Smooth muscle cell of the brain vasculature (primary cell): ENCODE measurements around the gene SFI1.
"Not testable (repeated sequence)": the region's sequence is repeated elsewhere in the genome, so short reads cannot be mapped to it uniquely, and the experiment has no call there.

Experiments
- DNase-seq: peaks from one replicate; pipeline ENCODE4 v3.0.0-alpha.2; 2012; ENCODE audit warnings: low read depth, low spot score

The SFI1 gene

GRCh38 chr22:31496007-31496734 lies at the start of gene SFI1:
Gene SFI1 (plus strand): TSS chr22:31496536. CDS start chr22:31508285, 11,749 bp downstream.
- DNase-seq: peak; percentile 61

GRCh38 chr22:31446767-31447166 lies 49.6 kb upstream of the SFI1 start:
- DNase-seq: no peak

- DNase-seq: no peak
Observed at GRCh38 chr22:31447337-31447736, 49.0 kb upstream of the SFI1 start.

DNA sequence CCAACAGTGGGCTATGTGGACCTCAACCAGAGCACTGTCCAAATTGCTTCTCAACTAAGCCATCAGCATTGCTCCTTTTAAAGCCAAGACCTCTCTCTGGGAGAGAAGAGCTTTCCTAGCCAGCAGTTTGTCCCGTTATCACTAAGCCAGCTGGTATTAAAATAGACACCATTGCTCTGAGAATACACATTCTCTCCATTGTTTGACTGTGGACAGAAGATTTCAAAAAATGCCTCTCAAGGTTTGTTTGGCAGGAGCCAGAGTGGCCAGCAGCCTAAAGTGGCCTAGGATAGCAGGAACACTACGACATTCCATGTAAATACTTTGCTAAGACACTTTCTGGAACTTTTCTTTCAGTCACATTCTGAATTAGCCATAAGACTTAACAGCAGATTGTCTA lies 48.0 kb upstream of the SFI1 start:
- DNase-seq: no peak

DNA sequence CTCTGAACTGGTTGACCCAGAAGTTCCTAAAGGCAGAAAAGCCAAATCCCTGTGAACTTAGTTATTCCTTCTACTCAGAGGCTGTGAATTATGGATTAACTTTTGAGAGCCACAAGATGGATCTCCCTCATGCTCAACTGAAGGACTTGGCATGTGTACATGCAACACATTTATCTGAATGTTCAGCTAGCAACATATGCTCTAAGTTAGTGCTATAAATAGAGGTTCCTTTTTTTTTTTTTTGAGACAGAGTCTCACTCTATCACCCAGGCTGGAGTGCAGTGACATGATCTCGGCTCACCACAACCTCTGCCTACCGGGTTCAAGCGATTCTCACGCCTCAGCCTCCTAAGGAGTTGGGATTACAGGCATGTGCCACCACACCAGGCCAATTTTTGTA lies 46.8 kb upstream of the SFI1 start:
- no peak for DNase-seq

GRCh38 chr22:31451709-31452571 lies 44.4 kb upstream of the SFI1 start:
- DNase-seq: peak; percentile 18

GRCh38 chr22:31461699-31462098 lies 34.6 kb upstream of the SFI1 start:
- DNase-seq: no peak

DNA sequence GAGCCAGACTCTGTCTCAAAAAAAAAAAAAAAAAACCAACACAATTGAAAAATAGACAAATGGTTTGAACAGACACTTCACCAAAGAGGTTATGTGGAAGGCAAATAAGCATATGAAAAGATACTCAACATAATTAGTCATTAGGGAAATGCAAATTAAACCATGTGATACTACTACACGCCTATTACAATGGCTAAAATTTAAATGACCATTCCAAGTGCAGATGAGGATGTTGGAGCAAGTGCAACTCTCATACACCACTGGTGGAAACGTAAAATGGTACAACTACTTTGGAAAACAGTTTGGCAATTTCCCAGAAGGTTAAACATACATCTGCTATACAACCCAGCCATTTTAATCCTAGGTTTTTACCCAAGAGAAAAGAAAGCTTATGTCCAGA lies 31.0 kb upstream of the SFI1 start:
- DNase-seq: no peak

DNA sequence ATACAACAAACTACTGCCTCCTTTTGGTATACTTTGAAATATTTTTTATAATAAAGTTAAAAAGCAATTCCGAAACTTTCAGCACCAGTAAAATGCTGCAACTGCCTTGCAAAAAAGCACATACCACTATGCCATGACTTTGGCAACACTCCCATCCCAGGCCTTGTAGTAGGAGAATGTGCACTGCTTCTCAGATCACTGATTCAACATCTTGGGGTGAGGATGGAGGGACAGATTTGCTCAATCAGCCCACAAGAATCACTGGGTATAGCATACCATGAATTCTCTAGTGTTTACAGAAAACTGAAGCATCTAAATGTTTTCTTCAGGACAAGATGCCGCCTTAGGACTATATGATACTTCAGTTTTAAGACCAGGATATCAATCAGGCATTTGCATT lies 21.6 kb upstream of the SFI1 start:
- DNase-seq: no peak

GRCh38 chr22:31475800-31476199 lies 20.5 kb upstream of the SFI1 start:
- DNase-seq: no peak

DNA sequence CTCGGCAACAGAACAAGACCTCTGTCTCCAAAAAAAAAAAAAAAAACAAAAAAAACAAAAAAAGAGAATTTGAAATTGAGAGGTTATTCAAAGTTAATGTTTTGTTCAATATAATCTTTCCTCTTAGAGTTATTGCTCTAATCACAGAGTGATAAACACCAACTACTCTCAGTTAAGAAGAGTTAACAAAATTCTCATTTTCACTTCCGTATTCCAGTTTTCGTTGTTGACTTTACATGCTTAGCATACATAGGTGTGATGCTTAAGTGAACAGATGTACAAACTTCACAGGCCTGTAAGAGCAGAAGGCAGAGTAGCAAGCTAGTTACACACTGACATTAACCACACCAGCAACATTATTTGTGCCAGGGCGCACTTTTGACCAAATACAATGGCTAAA lies 19.0 kb upstream of the SFI1 start:
- no peak for DNase-seq

DNA sequence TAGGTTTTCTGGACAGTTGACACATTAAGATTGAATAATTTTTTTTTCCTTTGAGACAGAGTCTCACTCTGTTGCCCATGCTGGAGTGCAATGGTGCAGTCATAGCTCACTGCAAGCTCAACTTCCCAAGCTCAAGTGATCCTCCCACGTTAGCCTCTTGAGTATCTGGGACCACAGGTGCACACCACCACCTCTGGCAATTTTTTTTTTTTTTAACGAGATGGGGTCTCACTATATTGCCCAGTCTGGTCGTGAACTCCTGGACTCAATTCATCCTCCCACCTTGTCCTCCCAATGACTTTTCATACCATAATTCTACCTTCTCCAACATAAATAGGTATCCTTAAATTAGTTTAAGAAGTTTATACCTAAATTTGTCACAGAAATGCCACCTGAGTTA lies 15.2 kb upstream of the SFI1 start:
- no peak for DNase-seq

GRCh38 chr22:31482470-31482869 lies 13.9 kb upstream of the SFI1 start:
- DNase-seq: not testable (repeated sequence)

- not testable (repeated sequence) for DNase-seq
Observed at GRCh38 chr22:31486369-31486768, 10.0 kb upstream of the SFI1 start.

DNA sequence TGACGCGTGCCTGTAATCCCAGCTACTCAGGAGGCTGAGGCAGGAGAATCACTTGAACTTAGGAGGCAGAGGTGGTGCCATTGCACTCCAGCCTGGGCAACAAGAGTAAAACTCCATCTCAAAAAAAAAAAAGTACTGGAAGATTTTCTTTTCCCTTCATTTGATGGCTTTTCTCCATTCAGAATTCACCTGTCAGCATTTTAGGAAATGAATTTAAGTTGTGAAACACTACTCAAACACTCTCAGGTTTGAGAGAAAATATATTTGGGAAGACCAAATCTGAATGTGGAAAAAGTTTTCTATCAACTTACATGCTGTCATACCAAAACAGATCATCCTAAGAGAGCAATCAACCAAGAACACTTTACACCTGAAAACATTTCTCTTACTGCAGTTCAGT lies 9.4 kb upstream of the SFI1 start:
- DNase-seq: no peak

DNA sequence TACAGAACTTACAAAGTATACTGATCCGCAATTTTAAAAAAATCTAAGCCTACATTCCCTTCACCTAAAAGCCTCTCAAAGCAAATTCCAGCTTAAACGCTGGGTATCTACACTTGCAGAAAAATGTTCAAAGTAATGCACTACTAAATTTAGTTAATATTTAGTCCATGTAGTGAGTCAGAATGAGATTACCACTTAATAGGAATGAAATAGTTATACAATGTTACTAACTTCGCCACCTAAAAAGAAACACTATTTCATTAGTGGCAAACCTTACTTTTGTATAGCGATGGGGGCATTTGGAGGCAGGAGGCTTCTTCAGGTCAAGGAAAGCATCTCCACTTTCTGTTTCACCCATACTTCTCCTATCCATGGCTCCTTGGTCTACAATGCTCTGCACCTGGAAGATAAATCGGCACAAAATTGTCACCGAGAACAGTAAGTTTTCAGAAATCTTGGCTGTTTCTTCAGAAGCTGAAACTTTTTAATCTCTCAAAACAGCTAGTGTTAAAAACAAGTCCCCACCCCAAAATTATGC lies 7.9 kb upstream of the SFI1 start:
- DNase-seq: no peak

DNA sequence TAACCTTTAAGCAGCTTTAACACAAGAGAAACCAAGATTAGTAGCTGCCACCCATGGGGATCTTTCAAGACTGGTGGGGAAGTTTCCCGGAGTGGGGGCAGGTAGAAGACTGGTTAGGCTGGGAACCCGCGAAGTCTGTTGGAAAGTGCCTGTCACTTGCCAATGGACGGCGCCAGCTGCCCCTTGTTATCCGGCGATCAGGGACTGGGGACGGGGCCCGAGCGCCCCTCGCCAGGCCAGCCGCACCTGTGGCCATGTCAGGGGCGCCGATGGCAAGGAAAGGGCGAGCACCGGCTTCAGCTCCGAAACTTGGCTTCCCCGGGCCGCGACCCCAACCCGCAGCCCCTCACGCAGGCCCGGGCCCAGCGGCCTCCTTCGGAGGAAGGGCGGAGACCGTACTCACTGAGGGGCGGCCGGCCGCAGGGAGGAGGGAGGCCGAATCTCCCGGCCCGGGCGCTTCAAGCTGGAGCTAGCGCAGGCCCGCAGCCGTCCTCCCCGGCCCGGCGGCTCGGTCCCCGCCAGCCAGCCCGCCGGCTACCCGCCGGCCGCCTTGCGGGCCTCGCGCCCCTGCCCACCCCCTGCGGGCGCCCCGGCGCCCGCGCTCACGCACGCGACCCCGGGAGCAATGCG lies 7.2 kb upstream of the SFI1 start:
- no peak for DNase-seq

DNA sequence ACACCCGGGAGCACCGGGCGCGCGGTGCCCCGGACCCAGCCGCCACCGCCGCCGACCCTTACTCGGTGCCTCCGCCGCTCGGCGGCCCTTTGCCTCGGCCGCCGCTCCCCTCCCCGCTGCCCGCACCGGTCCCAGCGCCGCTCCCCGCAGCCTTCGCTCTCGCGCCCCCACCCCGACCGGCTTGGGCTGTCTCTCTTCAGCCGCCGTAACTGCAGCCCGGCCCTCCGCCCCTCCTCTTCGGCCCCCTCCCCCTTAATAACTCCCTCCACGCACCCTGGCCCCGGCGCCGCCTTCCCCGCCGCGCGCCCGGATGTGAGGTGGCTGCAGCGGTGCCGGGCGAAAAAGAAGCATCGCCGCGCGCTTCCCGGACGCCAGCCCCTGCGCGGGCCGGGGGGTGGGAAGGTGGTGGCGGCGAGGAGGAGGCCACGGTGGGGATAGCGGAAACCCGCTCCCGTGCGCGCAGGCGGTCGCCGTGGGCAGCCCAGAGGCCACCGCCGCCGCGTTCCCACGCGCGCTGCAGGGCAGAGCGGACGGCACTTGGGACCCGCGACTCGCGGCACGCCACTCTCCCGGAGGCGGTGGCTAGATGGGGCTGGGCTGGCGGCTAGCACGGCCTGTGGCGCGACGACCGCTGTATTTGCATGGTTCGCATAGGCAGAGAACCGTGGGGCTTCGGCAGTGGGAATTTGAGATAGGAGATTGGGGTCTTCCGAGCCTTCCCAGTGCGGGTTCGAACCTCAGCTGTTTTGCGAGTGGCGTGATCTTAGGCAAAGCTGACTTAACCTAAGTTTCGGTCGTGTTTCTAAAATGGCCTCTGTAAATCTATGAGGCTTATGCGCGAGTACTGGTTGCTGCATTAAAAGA lies 6.5 kb upstream of the SFI1 start, which contains the start of gene EIF4ENIF1:
Gene EIF4ENIF1 (minus strand): TSS at position 211 of the 864 bp plus-strand sequence. CDS start 1,124 bp downstream, outside the sequence.
- peak; percentile 62 for DNase-seq

GRCh38 chr22:31490496-31490925 lies 5.8 kb upstream of the SFI1 start:
- no peak for DNase-seq

DNA sequence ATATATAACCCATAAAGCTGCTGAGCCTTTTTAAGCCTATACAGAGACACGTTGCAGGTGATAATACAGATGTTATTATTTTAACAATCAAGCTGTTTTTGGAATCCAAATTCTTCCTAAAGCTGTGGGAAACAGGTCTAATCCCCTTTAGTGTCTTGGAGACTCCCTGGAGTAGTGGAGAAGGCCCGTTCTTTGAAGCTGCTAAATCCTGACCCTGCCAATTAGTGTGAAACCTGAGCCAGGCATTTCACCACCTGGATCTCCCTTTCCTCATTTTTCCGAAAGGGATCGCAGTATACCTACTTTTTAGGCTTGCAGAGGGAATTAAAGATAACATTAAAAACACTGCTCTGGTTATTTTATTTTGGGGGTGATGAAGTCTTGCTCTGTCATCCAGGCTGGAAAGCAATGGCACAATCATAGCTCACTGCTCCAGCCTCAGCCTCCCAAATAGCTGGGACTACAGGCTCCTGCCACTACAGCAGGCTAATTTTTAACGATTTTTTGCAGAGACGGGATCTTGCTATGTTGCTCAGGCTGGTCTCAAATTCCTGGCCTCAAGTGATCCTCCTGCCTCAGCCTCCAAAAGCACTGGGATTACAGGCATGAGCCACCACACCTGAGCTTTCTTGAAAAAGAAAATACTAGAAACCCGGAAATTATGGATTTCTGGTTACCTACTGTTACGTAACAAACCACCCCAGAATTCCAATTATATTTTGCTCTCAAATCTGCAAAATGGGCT lies 4.9 kb upstream of the SFI1 start:
- no peak for DNase-seq
